ENCODE measurements around the gene ANKMY2. TPM values are rescaled to one million over a fixed set of nuclear protein-coding genes. Genes with fewer than 3 reads are reported as not detected.

ANKMY2 gene
- polyA plus RNA-seq, 1 donor from 2014 or later, result 94.7 TPM

DNA sequence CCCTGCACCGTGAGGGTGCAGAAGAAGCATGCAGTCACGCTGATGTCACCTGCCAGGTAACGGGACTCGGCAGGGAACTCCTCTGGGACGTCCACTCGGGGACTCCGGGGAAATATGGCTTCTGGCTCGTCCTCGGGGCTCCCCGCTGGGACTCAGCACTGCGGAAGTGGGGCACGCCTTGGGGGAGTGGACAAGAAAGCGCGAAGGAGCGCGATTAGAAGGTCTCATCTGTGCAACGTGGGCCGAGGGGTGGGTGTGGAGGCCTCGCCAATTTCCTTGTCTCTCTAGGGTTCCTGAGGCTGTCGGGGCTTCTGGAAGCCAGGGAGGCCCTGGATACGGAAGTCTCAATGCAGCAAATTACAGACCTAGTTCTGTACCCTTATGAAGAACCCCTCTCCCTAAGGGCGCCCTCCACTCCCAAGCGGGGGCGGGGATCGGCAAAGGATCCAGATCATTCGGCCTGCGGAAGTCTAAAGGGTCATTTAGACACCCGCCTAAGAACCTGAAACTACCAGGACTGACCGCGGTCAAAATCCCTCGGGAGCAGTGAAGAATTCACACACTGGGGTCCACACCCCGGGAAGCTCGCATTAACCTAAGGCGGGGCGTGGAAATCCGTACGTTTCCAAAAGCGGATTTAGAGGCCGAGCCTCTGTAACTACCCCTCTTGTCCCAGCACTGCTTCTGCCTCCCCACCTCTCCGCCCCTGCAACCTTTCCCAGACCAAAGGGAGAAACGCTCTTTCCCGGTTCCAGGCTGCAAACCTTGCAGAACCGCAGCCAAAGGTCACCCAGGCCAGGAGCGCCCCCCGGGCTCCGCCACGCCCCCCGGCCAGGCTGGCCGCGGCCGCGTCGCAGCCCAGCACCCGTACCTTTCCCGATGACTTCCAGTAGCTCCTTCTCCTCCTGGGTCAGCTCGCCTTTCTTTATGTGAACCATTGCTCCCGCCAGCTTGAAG, 640 bp downstream of the ANKMY2 start:
- TF ChIP-seq REST (IDR thresholded peaks at IDR 0.05; ENCODE audit: borderline replicate concordance) (peak; percentile 75), MXI1 (conservative IDR thresholded peaks at IDR 0.05; ENCODE audit: poor library complexity, severe bottlenecking) (peak; percentile 47), CTCF (IDR thresholded peaks at IDR 0.05; ENCODE audit: poor library complexity, severe bottlenecking) (no peak)
- Histone ChIP-seq H4K20me1 (ENCODE audit: insufficient read depth) (peaks cover 7% of the 10 kb centered on the region), H3K27ac (ENCODE audit: low read length) (peak overlapping the region; percentile 94), H3K36me3 (ENCODE audit: insufficient read depth, low read length) (no peaks in the 10 kb centered on the region), H3K9me2 (ENCODE audit: insufficient read depth, low read length) (no peaks in the 10 kb centered on the region), H2AFZ (ENCODE audit: low read depth, low read length) (peak overlapping the region; percentile 52), H3K4me3 (ENCODE audit: low read length) (peak overlapping the region; percentile 86), H3K9ac (ENCODE audit: low read length) (peak overlapping the region; percentile 95), H3K79me2 (replicated peaks; ENCODE audit: insufficient read depth, low read length) (peaks cover 81% of the 10 kb centered on the region), H3K4me2 (ENCODE audit: low read length) (peak overlapping the region; percentile 95), H3K27me3 (ENCODE audit: insufficient read depth, low read depth, low read length) (no peaks in the 10 kb centered on the region), H3K9me3 (ENCODE audit: low read length) (no peaks in the 10 kb centered on the region), H3F3A (ENCODE audit: insufficient read depth, low read length, poor library complexity, severe bottlenecking) (no peaks in the 10 kb centered on the region)

DNA sequence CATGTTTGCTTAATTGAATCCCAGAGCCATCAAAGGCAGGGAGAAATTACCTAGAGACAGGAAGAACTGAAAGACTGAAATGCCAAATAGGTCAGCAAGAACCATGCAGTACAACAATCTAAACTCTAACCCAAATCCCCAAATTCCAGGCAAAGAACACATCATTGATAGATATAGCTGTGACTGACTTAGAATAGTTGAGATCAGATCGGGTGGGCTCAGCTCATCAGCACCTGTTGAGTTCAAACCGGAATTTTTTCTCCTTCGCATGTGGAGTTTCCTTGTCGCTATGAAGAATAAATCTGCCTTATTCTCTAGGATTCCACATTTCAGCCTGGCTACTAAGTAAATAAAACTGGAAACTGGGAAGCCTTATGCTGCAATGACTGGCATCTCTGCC, 1.4 kb downstream of the ANKMY2 start:
- TF ChIP-seq CTCF (IDR thresholded peaks at IDR 0.05; ENCODE audit: poor library complexity, severe bottlenecking), result no peak
- TF ChIP-seq POLR2AphosphoS5 (IDR thresholded peaks at IDR 0.05), result no peak
- no peak for TF ChIP-seq RAD21 (conservative IDR thresholded peaks at IDR 0.05)
- no peak for TF ChIP-seq EP300 (conservative IDR thresholded peaks at IDR 0.05; ENCODE audit: poor library complexity, severe bottlenecking)
- no peak for TF ChIP-seq REST (IDR thresholded peaks at IDR 0.05; ENCODE audit: borderline replicate concordance)
- TF ChIP-seq TAF1 (IDR thresholded peaks at IDR 0.05; ENCODE audit: low read depth), result no peak
- no peak for TF ChIP-seq EZH2 (IDR thresholded peaks at IDR 0.05; ENCODE audit: borderline replicate concordance, insufficient read depth, low read length, poor library complexity, severe bottlenecking)
- no peak for TF ChIP-seq SMC3 (conservative IDR thresholded peaks at IDR 0.05; ENCODE audit: poor library complexity)
- no peak for TF ChIP-seq MXI1 (conservative IDR thresholded peaks at IDR 0.05; ENCODE audit: poor library complexity, severe bottlenecking)
- peak overlapping the region; percentile 95 for H3K4me2 ChIP-seq (ENCODE audit: low read length)
- no peaks in the 10 kb centered on the region for H3F3A ChIP-seq (ENCODE audit: insufficient read depth, low read length, poor library complexity, severe bottlenecking)
- peak overlapping the region; percentile 95 for H3K9ac ChIP-seq (ENCODE audit: low read length)
- peak overlapping the region; percentile 94 for H3K27ac ChIP-seq (ENCODE audit: low read length)
- H3K4me3 ChIP-seq (ENCODE audit: low read length), result peak overlapping the region; percentile 86
- no peaks in the 10 kb centered on the region for H3K9me2 ChIP-seq (ENCODE audit: insufficient read depth, low read length)
- no peaks in the 10 kb centered on the region for H3K36me3 ChIP-seq (ENCODE audit: insufficient read depth, low read length)
- no peaks in the 10 kb centered on the region for H3K9me3 ChIP-seq (ENCODE audit: low read length)
- H3K79me2 ChIP-seq (replicated peaks; ENCODE audit: insufficient read depth, low read length), result peaks cover 77% of the 10 kb centered on the region
- H2AFZ ChIP-seq (ENCODE audit: low read depth, low read length), result no peak overlapping the region
- no peaks in the 10 kb centered on the region for H3K27me3 ChIP-seq (ENCODE audit: insufficient read depth, low read depth, low read length)
- peaks cover 7% of the 10 kb centered on the region for H4K20me1 ChIP-seq (ENCODE audit: insufficient read depth)
